Measurements from ENCODE around the gene UROD. TPM values are rescaled to one million over a fixed set of nuclear protein-coding genes. Genes with fewer than 3 reads are reported as not detected.

The UROD gene
- total and polyA plus RNA-seq, 5 donors from 2014 or later: 49.5 to 93.6 (median 79.6) TPM

DNA sequence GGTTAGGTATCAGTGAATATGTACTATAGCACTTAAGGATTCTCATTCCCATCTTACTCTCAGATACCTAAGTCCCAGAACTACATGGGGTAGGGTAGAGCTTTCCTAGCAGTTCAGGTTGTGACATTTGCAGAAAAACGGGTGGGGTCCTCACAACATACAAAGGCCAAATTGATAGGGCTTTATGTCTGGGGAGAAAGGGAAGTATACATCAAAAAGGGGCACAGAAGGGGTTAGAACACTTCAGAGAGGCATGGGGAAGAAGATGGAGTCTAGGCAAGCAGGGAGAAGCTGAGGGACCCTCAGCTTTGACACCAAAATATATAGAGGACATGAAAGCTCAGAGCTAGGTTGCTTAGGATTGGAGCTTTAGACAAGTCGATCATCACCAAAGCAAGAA, 3.6 kb downstream of the UROD start:
- no peaks in the 10 kb centered on the region for H3K9me3 ChIP-seq (ENCODE audit: control insufficient read depth in 2 of 2, low read length in 2 of 2)
- H3K9me3 Mint-ChIP-seq: no peaks in the 10 kb centered on the region
- no peak overlapping the region for H3K27ac ChIP-seq (ENCODE audit: insufficient read depth, low read length, poor library complexity, severe bottlenecking)
- DNase-seq (no peak), ATAC-seq (ENCODE audit: low read depth in 2 of 2) (no peak)
- peaks cover 6% of the 10 kb centered on the region for H3K36me3 Mint-ChIP-seq
- H3K36me3 ChIP-seq (ENCODE audit: control insufficient read depth, insufficient read depth, low read length): no peaks in the 10 kb centered on the region
- no peak overlapping the region for H3K4me3 Mint-ChIP-seq
- no peak overlapping the region for H3K4me3 ChIP-seq (ENCODE audit: low read depth, low read length)
- peaks cover 32% of the 10 kb centered on the region for H3K4me1 ChIP-seq (ENCODE audit: control insufficient read depth, insufficient read depth, low read length, poor library complexity, severe bottlenecking)
- peaks cover 6 to 39% (median 21%) of the 10 kb centered on the region in 4 donors for H3K4me1 Mint-ChIP-seq
- H3K27me3 Mint-ChIP-seq: no peaks in the 10 kb centered on the region
- H3K27ac Mint-ChIP-seq: no peak overlapping the region
- no peaks in the 10 kb centered on the region for H3K27me3 ChIP-seq (ENCODE audit: control insufficient read depth, insufficient read depth, low read length)

- Mint-ChIP-seq H3K4me3 (no peak overlapping the region), H3K36me3 (peaks cover 6% of the 10 kb centered on the region), H3K27me3 (peaks cover 1% of the 10 kb centered on the region), H3K27ac (no peak overlapping the region), H3K4me1 (peaks cover 6 to 38% (median 20%) of the 10 kb centered on the region in 4 donors), H3K9me3 (no peaks in the 10 kb centered on the region)
- Histone ChIP-seq H3K4me1 (ENCODE audit: control insufficient read depth, insufficient read depth, low read length, poor library complexity, severe bottlenecking) (peaks cover 27% of the 10 kb centered on the region), H3K27ac (ENCODE audit: insufficient read depth, low read length, poor library complexity, severe bottlenecking) (no peak overlapping the region), H3K9me3 (ENCODE audit: control insufficient read depth in 2 of 2, low read length in 2 of 2) (no peaks in the 10 kb centered on the region), H3K4me3 (ENCODE audit: low read depth, low read length) (no peak overlapping the region), H3K27me3 (ENCODE audit: control insufficient read depth, insufficient read depth, low read length) (no peaks in the 10 kb centered on the region), H3K36me3 (ENCODE audit: control insufficient read depth, insufficient read depth, low read length) (no peaks in the 10 kb centered on the region)
- ATAC-seq (ENCODE audit: low read depth in 2 of 2) (no peak), DNase-seq (no peak)
Measured at GRCh38 chr1:45016090-45016697, 4.1 kb downstream of the UROD start.

DNA sequence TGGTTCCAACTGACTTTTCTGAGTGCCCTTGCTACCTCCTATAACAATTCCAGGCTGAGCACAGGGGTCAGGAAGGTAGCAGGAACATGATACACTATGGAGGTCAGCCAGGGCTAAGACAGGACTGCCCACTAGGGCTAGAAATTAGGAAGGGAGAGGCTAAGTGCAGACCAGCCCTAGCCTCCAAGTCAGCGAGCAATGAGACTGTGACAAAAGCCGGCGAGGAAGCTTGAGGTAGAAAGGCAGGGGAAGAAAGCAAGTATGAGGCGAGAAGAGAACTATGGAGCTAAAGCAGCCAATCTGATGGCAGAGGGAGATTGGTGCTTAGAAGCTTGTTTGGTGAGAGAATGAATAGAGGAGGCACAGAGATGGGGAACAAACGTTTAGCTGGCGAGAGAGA, 4.7 kb downstream of the UROD start:
- no peaks in the 10 kb centered on the region for H3K9me3 ChIP-seq (ENCODE audit: control insufficient read depth in 2 of 2, low read length in 2 of 2)
- H3K27ac ChIP-seq (ENCODE audit: insufficient read depth, low read length, poor library complexity, severe bottlenecking): no peak overlapping the region
- H3K27ac Mint-ChIP-seq: no peak overlapping the region
- no peaks in the 10 kb centered on the region for H3K36me3 ChIP-seq (ENCODE audit: control insufficient read depth, insufficient read depth, low read length)
- H3K4me1 Mint-ChIP-seq: peaks cover 6 to 32% (median 14%) of the 10 kb centered on the region in 4 donors
- H3K4me1 ChIP-seq (ENCODE audit: control insufficient read depth, insufficient read depth, low read length, poor library complexity, severe bottlenecking): peaks cover 21% of the 10 kb centered on the region
- DNase-seq (no peak), ATAC-seq (ENCODE audit: low read depth in 2 of 2) (no peak)
- H3K36me3 Mint-ChIP-seq: peaks cover 6% of the 10 kb centered on the region
- H3K4me3 Mint-ChIP-seq: no peak overlapping the region
- no peaks in the 10 kb centered on the region for H3K27me3 ChIP-seq (ENCODE audit: control insufficient read depth, insufficient read depth, low read length)
- H3K4me3 ChIP-seq (ENCODE audit: low read depth, low read length): no peak overlapping the region
- H3K9me3 Mint-ChIP-seq: no peaks in the 10 kb centered on the region
- H3K27me3 Mint-ChIP-seq: peaks cover 4% of the 10 kb centered on the region

DNA sequence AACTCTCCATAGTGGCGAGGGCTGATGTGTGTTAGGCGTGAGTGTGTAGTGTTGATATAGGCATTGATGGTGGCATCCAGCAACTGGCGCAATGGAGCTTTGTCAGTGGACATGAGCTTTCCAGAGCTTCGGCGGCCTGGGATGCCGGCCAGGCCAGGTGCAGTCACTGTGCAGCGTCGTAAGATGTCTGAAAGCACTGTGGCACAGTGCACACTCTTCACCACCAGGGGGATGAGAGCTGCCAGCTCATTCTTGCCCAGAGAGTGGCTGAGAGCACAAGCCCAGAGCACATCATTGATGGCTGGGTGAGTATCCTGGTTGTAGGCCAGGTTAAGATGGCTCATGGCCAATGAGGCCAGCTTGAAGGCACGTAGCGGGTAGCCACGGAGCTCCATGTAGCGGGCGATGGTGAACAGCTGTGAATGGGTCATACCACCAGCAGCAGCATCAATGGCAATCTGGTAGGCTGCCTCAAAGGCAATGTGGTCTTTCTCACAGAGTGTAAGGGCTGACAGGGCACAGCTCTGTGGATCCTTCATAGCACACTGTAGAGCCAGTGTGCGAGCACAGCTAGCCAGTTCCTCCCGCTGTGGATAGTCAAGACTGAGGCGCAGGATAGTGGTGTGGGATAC, 6.7 kb downstream of the UROD start:
- peak; percentile 72 to 79 for ATAC-seq (ENCODE audit: low read depth in 2 of 2)
- Mint-ChIP-seq H3K4me3 (peak overlapping the region in 2 of 4 donors; percentile 38 to 52), H3K36me3 (peaks cover 6% of the 10 kb centered on the region), H3K27ac (peak overlapping the region in 2 of 3 donors; percentile 29 to 52), H3K9me3 (no peaks in the 10 kb centered on the region), H3K4me1 (peaks cover 6 to 15% (median 7%) of the 10 kb centered on the region in 4 donors), H3K27me3 (peaks cover 9% of the 10 kb centered on the region)
- no peaks in the 10 kb centered on the region for H3K36me3 ChIP-seq (ENCODE audit: control insufficient read depth, insufficient read depth, low read length)
- DNase-seq: peak in 2 of 3 donors; percentile 47 to 69
- H3K9me3 ChIP-seq (ENCODE audit: control insufficient read depth in 2 of 2, low read length in 2 of 2): no peaks in the 10 kb centered on the region
- H3K4me3 ChIP-seq (ENCODE audit: low read depth, low read length): no peak overlapping the region
- H3K27ac ChIP-seq (ENCODE audit: insufficient read depth, low read length, poor library complexity, severe bottlenecking): no peak overlapping the region
- peaks cover 5% of the 10 kb centered on the region for H3K4me1 ChIP-seq (ENCODE audit: control insufficient read depth, insufficient read depth, low read length, poor library complexity, severe bottlenecking)
- no peaks in the 10 kb centered on the region for H3K27me3 ChIP-seq (ENCODE audit: control insufficient read depth, insufficient read depth, low read length)

GRCh38 chr1:45023663-45024062, 11.6 kb downstream of the UROD start:
- Histone ChIP-seq H3K36me3 (ENCODE audit: control insufficient read depth, insufficient read depth, low read length) (no peaks in the 10 kb centered on the region), H3K27ac (ENCODE audit: insufficient read depth, low read length, poor library complexity, severe bottlenecking) (no peak overlapping the region), H3K27me3 (ENCODE audit: control insufficient read depth, insufficient read depth, low read length) (no peaks in the 10 kb centered on the region), H3K4me1 (ENCODE audit: control insufficient read depth, insufficient read depth, low read length, poor library complexity, severe bottlenecking) (no peaks in the 10 kb centered on the region), H3K4me3 (ENCODE audit: low read depth, low read length) (no peak overlapping the region), H3K9me3 (ENCODE audit: control insufficient read depth in 2 of 2, low read length in 2 of 2) (no peaks in the 10 kb centered on the region)
- DNase-seq (no peak), ATAC-seq (ENCODE audit: low read depth in 2 of 2) (no peak)
- Mint-ChIP-seq H3K4me1 (peaks cover 0 to 9% (median 5%) of the 10 kb centered on the region in 4 donors), H3K27ac (no peak overlapping the region), H3K36me3 (no peaks in the 10 kb centered on the region), H3K4me3 (no peak overlapping the region), H3K9me3 (peaks cover 0 to 2% (median 0%) of the 10 kb centered on the region in 7 donors), H3K27me3 (peaks cover 21% of the 10 kb centered on the region)

- peaks cover 26% of the 10 kb centered on the region for H3K27me3 Mint-ChIP-seq
- H3K27me3 ChIP-seq (ENCODE audit: control insufficient read depth, insufficient read depth, low read length): no peaks in the 10 kb centered on the region
- H3K4me3 Mint-ChIP-seq: no peak overlapping the region
- no peaks in the 10 kb centered on the region for H3K4me1 ChIP-seq (ENCODE audit: control insufficient read depth, insufficient read depth, low read length, poor library complexity, severe bottlenecking)
- H3K27ac Mint-ChIP-seq: no peak overlapping the region
- H3K4me3 ChIP-seq (ENCODE audit: low read depth, low read length): no peak overlapping the region
- peaks cover 0 to 9% (median 4%) of the 10 kb centered on the region in 4 donors for H3K4me1 Mint-ChIP-seq
- ATAC-seq (ENCODE audit: low read depth in 2 of 2): no peak
- no peaks in the 10 kb centered on the region for H3K36me3 ChIP-seq (ENCODE audit: control insufficient read depth, insufficient read depth, low read length)
- DNase-seq: peak in 1 of 3 donors; percentile 28
- H3K27ac ChIP-seq (ENCODE audit: insufficient read depth, low read length, poor library complexity, severe bottlenecking): no peak overlapping the region
- H3K9me3 Mint-ChIP-seq: peaks cover 0 to 2% (median 0%) of the 10 kb centered on the region in 7 donors
- H3K9me3 ChIP-seq (ENCODE audit: control insufficient read depth in 2 of 2, low read length in 2 of 2): no peaks in the 10 kb centered on the region
- no peaks in the 10 kb centered on the region for H3K36me3 Mint-ChIP-seq
Measured at GRCh38 chr1:45026446-45026845, 14.4 kb downstream of the UROD start.

GRCh38 chr1:45032837-45033236, 20.8 kb downstream of the UROD start:
- H3K9me3 ChIP-seq (ENCODE audit: control insufficient read depth in 2 of 2, low read length in 2 of 2): no peaks in the 10 kb centered on the region
- Mint-ChIP-seq H3K4me3 (no peak overlapping the region), H3K36me3 (no peaks in the 10 kb centered on the region), H3K27me3 (peaks cover 18% of the 10 kb centered on the region), H3K9me3 (no peaks in the 10 kb centered on the region), H3K27ac (no peak overlapping the region), H3K4me1 (peaks cover 0 to 2% (median 0%) of the 10 kb centered on the region in 4 donors)
- H3K36me3 ChIP-seq (ENCODE audit: control insufficient read depth, insufficient read depth, low read length): no peaks in the 10 kb centered on the region
- no peaks in the 10 kb centered on the region for H3K4me1 ChIP-seq (ENCODE audit: control insufficient read depth, insufficient read depth, low read length, poor library complexity, severe bottlenecking)
- ATAC-seq (ENCODE audit: low read depth in 2 of 2): no peak
- H3K27me3 ChIP-seq (ENCODE audit: control insufficient read depth, insufficient read depth, low read length): no peaks in the 10 kb centered on the region
- no peak overlapping the region for H3K4me3 ChIP-seq (ENCODE audit: low read depth, low read length)
- no peak for DNase-seq
- no peak overlapping the region for H3K27ac ChIP-seq (ENCODE audit: insufficient read depth, low read length, poor library complexity, severe bottlenecking)

GRCh38 chr1:45033356-45033755, 21.3 kb downstream of the UROD start:
- Mint-ChIP-seq H3K27me3 (peaks cover 17% of the 10 kb centered on the region), H3K27ac (peak overlapping the region in 1 of 3 donors; percentile 20), H3K4me3 (no peak overlapping the region), H3K9me3 (no peaks in the 10 kb centered on the region), H3K4me1 (peaks cover 0 to 2% (median 0%) of the 10 kb centered on the region in 4 donors), H3K36me3 (no peaks in the 10 kb centered on the region)
- DNase-seq (peak in 1 of 3 donors; percentile 42), ATAC-seq (ENCODE audit: low read depth in 2 of 2) (peak in 1 of 2 donors; percentile 42)
- Histone ChIP-seq H3K36me3 (ENCODE audit: control insufficient read depth, insufficient read depth, low read length) (no peaks in the 10 kb centered on the region), H3K9me3 (ENCODE audit: control insufficient read depth in 2 of 2, low read length in 2 of 2) (no peaks in the 10 kb centered on the region), H3K27me3 (ENCODE audit: control insufficient read depth, insufficient read depth, low read length) (no peaks in the 10 kb centered on the region), H3K4me1 (ENCODE audit: control insufficient read depth, insufficient read depth, low read length, poor library complexity, severe bottlenecking) (no peaks in the 10 kb centered on the region), H3K27ac (ENCODE audit: insufficient read depth, low read length, poor library complexity, severe bottlenecking) (no peak overlapping the region), H3K4me3 (ENCODE audit: low read depth, low read length) (no peak overlapping the region)
